ENCODE measurements around the gene MACROH2A1.
"Not testable (repeated sequence)": the region's sequence is repeated elsewhere in the genome, so short reads cannot be mapped to it uniquely, and the experiment has no call there.

The MACROH2A1 gene

GRCh38 chr5:135375040-135375793, 23.8 kb downstream of the MACROH2A1 start:
- no peak for DNase-seq

GRCh38 chr5:135373736-135374515, 25.1 kb downstream of the MACROH2A1 start:
- DNase-seq = no peak

GRCh38 chr5:135372654-135373381, 26.2 kb downstream of the MACROH2A1 start:
- no peak for DNase-seq

GRCh38 chr5:135371622-135372232, 27.3 kb downstream of the MACROH2A1 start:
- DNase-seq = no peak

GRCh38 chr5:135369952-135370351, 29.1 kb downstream of the MACROH2A1 start:
- no peak for DNase-seq

GRCh38 chr5:135367554-135367953, 31.5 kb downstream of the MACROH2A1 start:
- no peak for DNase-seq

GRCh38 chr5:135367076-135367475, 32.0 kb downstream of the MACROH2A1 start:
- no peak for DNase-seq

- peak; percentile 2 for DNase-seq
Observed at GRCh38 chr5:135365281-135365680, 33.8 kb downstream of the MACROH2A1 start.

- peak; percentile 61 for DNase-seq
Observed at GRCh38 chr5:135364421-135365262, 34.4 kb downstream of the MACROH2A1 start.

- DNase-seq = not testable (repeated sequence)
Observed at GRCh38 chr5:135363342-135363741, 35.7 kb downstream of the MACROH2A1 start.

GRCh38 chr5:135362102-135362501, 36.9 kb downstream of the MACROH2A1 start:
- DNase-seq = no peak

GRCh38 chr5:135360278-135361274, 38.5 kb downstream of the MACROH2A1 start:
- no peak for DNase-seq

- no peak for DNase-seq
Observed at GRCh38 chr5:135359374-135360165, 39.5 kb downstream of the MACROH2A1 start.

- DNase-seq = no peak
Observed at GRCh38 chr5:135357685-135358084, 41.3 kb downstream of the MACROH2A1 start.

- DNase-seq = no peak
Observed at GRCh38 chr5:135356522-135357318, 42.3 kb downstream of the MACROH2A1 start.

GRCh38 chr5:135355169-135355568, 43.9 kb downstream of the MACROH2A1 start:
- DNase-seq = no peak

GRCh38 chr5:135353952-135354721, 44.9 kb downstream of the MACROH2A1 start:
- DNase-seq = no peak

GRCh38 chr5:135350536-135350935, 48.5 kb downstream of the MACROH2A1 start:
- no peak for DNase-seq

Data from DMS153 (cell line).